CD4-positive, alpha-beta T cell treated with Interleukin-21 for 1 hour (primary cell): Measurements from ENCODE around the gene PRKAG2.
"Not testable (repeated sequence)": the region's sequence is repeated elsewhere in the genome, so short reads cannot be mapped to it uniquely, and the experiment has no call there.

ENCODE experiments used
- DNase-seq: peaks from one replicate; pipeline ENCODE4 v3.0.0-alpha.2; 2020

PRKAG2 gene

GRCh38 chr7:151568956-151569940, 307.7 kb downstream of the PRKAG2 start:
- DNase-seq, result no peak

GRCh38 chr7:151566897-151567320, 310.0 kb downstream of the PRKAG2 start:
- DNase-seq, result no peak

- no peak for DNase-seq
Measured at GRCh38 chr7:151565541-151565940, 311.4 kb downstream of the PRKAG2 start.

GRCh38 chr7:151560243-151560642, 316.7 kb downstream of the PRKAG2 start:
- DNase-seq, result no peak

- DNase-seq, result no peak
Measured at GRCh38 chr7:151559557-151560183, 317.2 kb downstream of the PRKAG2 start.

- DNase-seq, result no peak
Measured at GRCh38 chr7:151558575-151558974, 318.3 kb downstream of the PRKAG2 start.

- DNase-seq, result no peak
Measured at GRCh38 chr7:151556592-151556991, 320.3 kb downstream of the PRKAG2 start.

GRCh38 chr7:151553356-151553755, 323.6 kb downstream of the PRKAG2 start:
- no peak for DNase-seq

GRCh38 chr7:151552352-151553028, 324.4 kb downstream of the PRKAG2 start:
- no peak for DNase-seq

- no peak for DNase-seq
Measured at GRCh38 chr7:151551820-151552219, 325.1 kb downstream of the PRKAG2 start.

- DNase-seq, result no peak
Measured at GRCh38 chr7:151550656-151551286, 326.1 kb downstream of the PRKAG2 start.

- no peak for DNase-seq
Measured at GRCh38 chr7:151549644-151550043, 327.3 kb downstream of the PRKAG2 start.

- no peak for DNase-seq
Measured at GRCh38 chr7:151549083-151549482, 327.8 kb downstream of the PRKAG2 start.

- no peak for DNase-seq
Measured at GRCh38 chr7:151544183-151544582, 332.7 kb downstream of the PRKAG2 start.

GRCh38 chr7:151542606-151543130, 334.2 kb downstream of the PRKAG2 start:
- no peak for DNase-seq

GRCh38 chr7:151541709-151542499, 335.0 kb downstream of the PRKAG2 start:
- DNase-seq, result no peak

GRCh38 chr7:151540146-151540545, 336.8 kb downstream of the PRKAG2 start:
- no peak for DNase-seq

GRCh38 chr7:151539088-151539671, 337.7 kb downstream of the PRKAG2 start:
- DNase-seq, result no peak

GRCh38 chr7:151537818-151538561, 338.9 kb downstream of the PRKAG2 start:
- DNase-seq, result no peak

GRCh38 chr7:151536178-151536577, 340.7 kb downstream of the PRKAG2 start:
- DNase-seq, result not testable (repeated sequence)

- DNase-seq, result no peak
Measured at GRCh38 chr7:151529842-151530241, 347.1 kb downstream of the PRKAG2 start.
